Endodermal cell (in vitro differentiated cells): Measurements from ENCODE around the gene GLT6D1. TPM values are rescaled to one million over a fixed set of nuclear protein-coding genes. Genes with fewer than 3 reads are reported as not detected.

Source experiments
- DNase-seq: peaks from one replicate; pipeline ENCODE4 v3.0.0-alpha.2; 2017
- H3K27ac ChIP-seq: 2 replicates; pipeline ENCODE4 v1.5.1; 2013; ENCODE audit warnings: mild to moderate bottlenecking, low read depth, low read length, moderate library complexity
- H3K27me3 ChIP-seq: 2 replicates; pipeline ENCODE4 v1.6.1; 2013; ENCODE audit warnings: mild to moderate bottlenecking, low read length, moderate library complexity; ENCODE audit not compliant: insufficient read depth, control insufficient read depth, poor library complexity, severe bottlenecking
- H3K36me3 ChIP-seq: 2 replicates; pipeline ENCODE4 v1.7.0; 2013; ENCODE audit warnings: mild to moderate bottlenecking, low read length, moderate library complexity; ENCODE audit not compliant: control insufficient read depth, insufficient read depth
- H3K4me1 ChIP-seq: one replicate; pipeline ENCODE4 v1.7.0; 2013; ENCODE audit warnings: low read length; ENCODE audit not compliant: control insufficient read depth, insufficient read depth
- H3K4me3 ChIP-seq: 2 replicates; pipeline ENCODE4 v1.5.1; 2013; ENCODE audit warnings: mild to moderate bottlenecking, low read length, moderate library complexity
- H3K9ac ChIP-seq: 2 replicates; pipeline ENCODE4 v1.6.1; 2013; ENCODE audit warnings: mild to moderate bottlenecking, low read length, moderate library complexity; ENCODE audit not compliant: poor library complexity, severe bottlenecking; ENCODE audit errors: extremely low read depth
- H3K9me3 ChIP-seq: 2 replicates; pipeline ENCODE4 v1.6.1; 2013; ENCODE audit warnings: mild to moderate bottlenecking, low read length, moderate library complexity; ENCODE audit not compliant: control insufficient read depth
- H3K27ac Mint-ChIP-seq: 2 replicates; pipeline ENCODE4 v1.8.0; 2020; ENCODE audit warnings: mixed read lengths
- H3K27me3 Mint-ChIP-seq: 2 replicates; pipeline ENCODE4 v1.8.0; 2021; ENCODE audit warnings: mild to moderate bottlenecking, mixed read lengths; ENCODE audit not compliant: insufficient read depth
- H3K36me3 Mint-ChIP-seq: 2 replicates; pipeline ENCODE4 v1.8.0; 2020; ENCODE audit warnings: low read depth, mixed read lengths
- H3K4me1 Mint-ChIP-seq: 2 replicates; pipeline ENCODE4 v1.8.0; 2020; ENCODE audit warnings: mixed read lengths
- H3K4me3 Mint-ChIP-seq: 2 replicates; pipeline ENCODE4 v1.8.0; 2020; ENCODE audit warnings: mild to moderate bottlenecking, moderate library complexity, mixed read lengths
- H3K9me3 Mint-ChIP-seq: 2 replicates; pipeline ENCODE4 v1.8.0; 2020; ENCODE audit warnings: mild to moderate bottlenecking, mixed read lengths
- CTCF ChIP-seq: fragments of 200-600 bp; sonication (generic); conservative IDR thresholded peaks from 2 replicates; pipeline ENCODE4 v1.5.0; 2021; ENCODE audit warnings: antibody characterized with exemption, mild to moderate bottlenecking
- WGBS, 2 experiments: methylation state at CpG; one replicate each; pipeline versions ENCODE4 v1.1.5 to v1.1.7; 2013; ENCODE audit warnings: missing lambda C conversion rate in 2 of 2, mixed read lengths in 1 of 2; ENCODE audit not compliant: insufficient coverage in 1 of 2, insufficient read length in 1 of 2; 5-methylcytosine and 5-hydroxymethylcytosine counted together
- total RNA-seq, 2 donors: library from RNA; stranded (reverse); fragmentation: NEBNext Ultra II Directional in 1 of 2; extraction: Animal tissue kit (Norgen Biotek cat#: 25700) in 1 of 2; gene quantifications; 2 replicates in 1 of 2; 3 replicates in 1 of 2; pipeline ENCODE4 v1.2.1, GENCODE V29; 2021

Gene GLT6D1
- total RNA-seq, 2 donors from 2014 or later: 0.60 TPM; not detected in 1

GRCh38 chr9:135588371-135588770, 51.0 kb downstream of the GLT6D1 start:
- DNase-seq: no peak
- Histone ChIP-seq H3K9me3 (no peaks in the 10 kb centered on the region), H3K4me3 (no peak overlapping the region), H3K27me3 (no peaks in the 10 kb centered on the region), H3K27ac (no peak overlapping the region), H3K4me1 (no peaks in the 10 kb centered on the region), H3K9ac (no peak overlapping the region), H3K36me3 (no peaks in the 10 kb centered on the region)
- Mint-ChIP-seq H3K9me3 (no peaks in the 10 kb centered on the region), H3K4me1 (no peaks in the 10 kb centered on the region), H3K4me3 (no peak overlapping the region), H3K36me3 (no peaks in the 10 kb centered on the region), H3K27me3 (no peaks in the 10 kb centered on the region), H3K27ac (no peak overlapping the region)
- no peak for TF ChIP-seq CTCF
- WGBS, 2 experiments: 92 to 94% methylated on average over 2 to 9 of the region's 9 CpGs

DNA sequence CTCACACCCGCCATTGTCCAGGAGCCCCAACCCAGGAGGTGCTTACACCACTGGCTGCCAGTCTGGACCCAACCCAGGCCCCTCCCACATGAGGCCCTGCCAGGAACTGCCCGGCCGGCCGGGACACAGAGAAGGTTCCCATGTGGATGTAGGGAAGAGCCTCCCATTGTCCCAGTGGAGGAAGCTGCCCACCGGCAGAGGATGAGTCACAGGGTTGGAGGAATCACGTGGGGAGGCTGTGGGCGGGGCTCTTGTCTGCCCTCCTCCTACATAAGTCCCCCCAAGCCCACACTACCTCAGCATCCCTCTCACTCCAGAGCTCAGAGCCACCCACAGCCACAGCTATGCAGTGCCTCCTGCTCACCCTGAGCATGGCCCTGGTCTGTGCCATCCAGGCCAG, 51.7 kb downstream of the GLT6D1 start:
- peak; percentile 48 for DNase-seq
- no peaks in the 10 kb centered on the region for H3K4me1 ChIP-seq
- H3K36me3 Mint-ChIP-seq: no peaks in the 10 kb centered on the region
- no peaks in the 10 kb centered on the region for H3K9me3 Mint-ChIP-seq
- H3K9ac ChIP-seq: no peak overlapping the region
- no peak overlapping the region for H3K27ac ChIP-seq
- H3K27me3 Mint-ChIP-seq: peaks cover under 1% of the 10 kb centered on the region
- no CpG with 5 or more reads among the region's 7 CpGs for WGBS, 2 experiments
- H3K4me3 Mint-ChIP-seq: no peak overlapping the region
- no peak overlapping the region for H3K27ac Mint-ChIP-seq
- H3K36me3 ChIP-seq: no peaks in the 10 kb centered on the region
- no peaks in the 10 kb centered on the region for H3K9me3 ChIP-seq
- H3K4me1 Mint-ChIP-seq: no peaks in the 10 kb centered on the region
- H3K4me3 ChIP-seq: no peak overlapping the region
- no peak for TF ChIP-seq CTCF
- H3K27me3 ChIP-seq: no peaks in the 10 kb centered on the region

DNA sequence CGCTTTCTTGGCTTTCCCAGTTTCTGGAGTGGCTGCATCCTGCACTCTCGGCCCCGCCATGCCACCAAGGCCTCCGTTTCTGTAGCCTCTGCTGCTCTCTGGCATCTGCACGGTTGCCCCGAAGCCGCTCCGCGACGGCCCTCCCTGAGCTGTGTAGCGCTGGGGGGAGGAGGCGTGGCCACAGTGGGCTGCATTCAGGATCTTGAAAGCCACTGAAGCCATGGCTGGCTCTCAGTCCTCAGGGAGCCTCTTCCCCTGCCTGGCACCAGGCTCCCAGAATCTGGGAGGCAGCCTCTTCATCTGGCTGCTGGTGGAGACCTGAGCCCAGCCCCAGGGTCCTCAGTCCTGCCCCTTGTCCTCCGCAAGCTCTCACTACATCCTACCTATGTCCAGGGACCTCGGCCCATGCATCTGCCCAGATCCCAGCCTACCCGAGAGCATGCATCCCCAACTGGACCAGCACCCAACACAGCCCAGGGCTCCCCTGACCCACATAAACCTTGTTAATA, 52.7 kb downstream of the GLT6D1 start:
- Mint-ChIP-seq H3K36me3 (no peaks in the 10 kb centered on the region), H3K4me1 (no peaks in the 10 kb centered on the region), H3K9me3 (peaks cover 5% of the 10 kb centered on the region), H3K27me3 (peaks cover 3% of the 10 kb centered on the region), H3K4me3 (no peak overlapping the region), H3K27ac (no peak overlapping the region)
- Histone ChIP-seq H3K36me3 (no peaks in the 10 kb centered on the region), H3K9me3 (no peaks in the 10 kb centered on the region), H3K4me3 (no peak overlapping the region), H3K9ac (no peak overlapping the region), H3K4me1 (no peaks in the 10 kb centered on the region), H3K27me3 (no peaks in the 10 kb centered on the region), H3K27ac (no peak overlapping the region)
- WGBS, 2 experiments: 81 to 88% methylated on average over 3 to 15 of the region's 15 CpGs
- no peak for TF ChIP-seq CTCF
- DNase-seq: no peak
